GM21529 (cell line): ENCODE data around the gene JUNB.

Source experiments
- ATAC-seq: cut with Tn5 transposase; IDR thresholded peaks from one replicate; pipeline ENCODE4 v1.9.1; 2021; ENCODE audit not compliant: unreplicated experiment

The JUNB gene

GRCh38 chr19:12791345-12792050 is at the start of gene JUNB:
TSS of gene JUNB (plus strand) at chr19:12791486. CDS start at chr19:12791772, 286 bp downstream.
- peak; percentile 30 for ATAC-seq

- no peak for ATAC-seq
Observed at GRCh38 chr19:12745166-12745897, 46.0 kb upstream of the JUNB start.

GRCh38 chr19:12748489-12748888 is 42.8 kb upstream of the JUNB start:
- ATAC-seq: no peak

GRCh38 chr19:12749938-12750521 is 41.3 kb upstream of the JUNB start:
- no peak for ATAC-seq

GRCh38 chr19:12750851-12751250 is 40.4 kb upstream of the JUNB start:
- no peak for ATAC-seq

- ATAC-seq: no peak
Observed at GRCh38 chr19:12751635-12752034, 39.7 kb upstream of the JUNB start, which contains the start of gene BEST2. TSS of gene BEST2 (plus strand) at chr19:12751791. CDS start at chr19:12752593, 802 bp downstream.

- no peak for ATAC-seq
Observed at GRCh38 chr19:12752056-12752781, 39.1 kb upstream of the JUNB start.

- no peak for ATAC-seq
Observed at GRCh38 chr19:12754465-12755196, 36.7 kb upstream of the JUNB start.

- no peak for ATAC-seq
Observed at GRCh38 chr19:12756150-12756883, 35.0 kb upstream of the JUNB start.

GRCh38 chr19:12757544-12758274 is 33.6 kb upstream of the JUNB start:
- no peak for ATAC-seq

- no peak for ATAC-seq
Observed at GRCh38 chr19:12759686-12760085, 31.6 kb upstream of the JUNB start.

GRCh38 chr19:12763100-12763499 is 28.2 kb upstream of the JUNB start:
- no peak for ATAC-seq

GRCh38 chr19:12764698-12765097 is 26.6 kb upstream of the JUNB start:
- no peak for ATAC-seq

- ATAC-seq: no peak
Observed at GRCh38 chr19:12766051-12766521, 25.2 kb upstream of the JUNB start.

- ATAC-seq: no peak
Observed at GRCh38 chr19:12767150-12767549, 24.1 kb upstream of the JUNB start.

- no peak for ATAC-seq
Observed at GRCh38 chr19:12767666-12768065, 23.6 kb upstream of the JUNB start.

- no peak for ATAC-seq
Observed at GRCh38 chr19:12769689-12770088, 21.6 kb upstream of the JUNB start.

- ATAC-seq: no peak
Observed at GRCh38 chr19:12770922-12771321, 20.4 kb upstream of the JUNB start.

GRCh38 chr19:12772323-12772722 is 19.0 kb upstream of the JUNB start:
- no peak for ATAC-seq
